ENCODE data around the gene OR10H5. TPM values are rescaled to one million over a fixed set of nuclear protein-coding genes. Genes with fewer than 3 reads are reported as not detected.
"Not testable (repeated sequence)": the region's sequence is repeated elsewhere in the genome, so short reads cannot be mapped to it uniquely, and the experiment has no call there.

Gene OR10H5
- total RNA-seq, 1 donor: not detected

GRCh38 chr19:15837221-15837731 is 49.8 kb downstream of the OR10H5 start:
- no peak for DNase-seq (ENCODE audit: low read depth)
- H3K4me3 ChIP-seq (ENCODE audit: low read depth, low read length): peak overlapping the region; percentile 81
- no peak for TF ChIP-seq CTCF (IDR thresholded peaks at IDR 0.05; ENCODE audit: insufficient read depth, low read depth, low read length)

- TF ChIP-seq CTCF (IDR thresholded peaks at IDR 0.05; ENCODE audit: insufficient read depth, low read depth, low read length): no peak
- H3K4me3 ChIP-seq (ENCODE audit: low read depth, low read length): no peak overlapping the region
- no peak for DNase-seq (ENCODE audit: low read depth)
Observed at GRCh38 chr19:15838351-15838750, 50.9 kb downstream of the OR10H5 start.

- H3K4me3 ChIP-seq (ENCODE audit: low read depth, low read length); DNase-seq (ENCODE audit: low read depth): not testable (repeated sequence)
Observed at GRCh38 chr19:15839888-15840287, 52.4 kb downstream of the OR10H5 start.

GRCh38 chr19:15840833-15841232 is 53.4 kb downstream of the OR10H5 start:
- no peak for DNase-seq (ENCODE audit: low read depth)
- TF ChIP-seq CTCF (IDR thresholded peaks at IDR 0.05; ENCODE audit: insufficient read depth, low read depth, low read length): no peak
- no peak overlapping the region for H3K4me3 ChIP-seq (ENCODE audit: low read depth, low read length)

- DNase-seq (ENCODE audit: low read depth): no peak
- no peak overlapping the region for H3K4me3 ChIP-seq (ENCODE audit: low read depth, low read length)
- TF ChIP-seq CTCF (IDR thresholded peaks at IDR 0.05; ENCODE audit: insufficient read depth, low read depth, low read length): no peak
Observed at GRCh38 chr19:15841875-15842569, 54.6 kb downstream of the OR10H5 start.

- no peak for DNase-seq (ENCODE audit: low read depth)
- H3K4me3 ChIP-seq (ENCODE audit: low read depth, low read length): no peak overlapping the region
- no peak for TF ChIP-seq CTCF (IDR thresholded peaks at IDR 0.05; ENCODE audit: insufficient read depth, low read depth, low read length)
Observed at GRCh38 chr19:15843203-15843893, 55.9 kb downstream of the OR10H5 start.

GRCh38 chr19:15843894-15844222 is 56.4 kb downstream of the OR10H5 start:
- not testable (repeated sequence) for DNase-seq (ENCODE audit: low read depth); H3K4me3 ChIP-seq (ENCODE audit: low read depth, low read length)

GRCh38 chr19:15846923-15847322 is 59.5 kb downstream of the OR10H5 start:
- no peak for DNase-seq (ENCODE audit: low read depth)
- TF ChIP-seq CTCF (IDR thresholded peaks at IDR 0.05; ENCODE audit: insufficient read depth, low read depth, low read length): no peak
- H3K4me3 ChIP-seq (ENCODE audit: low read depth, low read length): no peak overlapping the region
